ENCODE data around the gene TMEM168.

The TMEM168 gene

DNA sequence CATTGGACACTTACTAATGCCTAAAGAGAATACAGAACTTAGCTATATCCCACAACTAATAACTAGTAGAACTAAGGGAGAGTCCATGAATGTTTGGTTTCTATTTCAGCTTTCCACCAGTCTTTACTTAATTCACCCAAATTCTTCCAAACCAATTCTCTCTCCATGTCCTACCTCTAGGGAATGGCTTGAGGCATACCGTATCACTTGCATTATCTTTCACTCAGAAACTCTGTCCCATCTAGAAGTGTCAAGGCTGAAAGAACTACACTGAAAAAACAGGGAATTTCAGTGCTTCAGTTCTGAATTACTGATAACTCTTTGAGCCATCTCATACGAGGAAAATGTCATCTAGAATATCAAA lies 758 bp downstream of the TMEM168 start:
- ATAC-seq = peak; percentile 38
- TF ChIP-seq, protein P1, sequence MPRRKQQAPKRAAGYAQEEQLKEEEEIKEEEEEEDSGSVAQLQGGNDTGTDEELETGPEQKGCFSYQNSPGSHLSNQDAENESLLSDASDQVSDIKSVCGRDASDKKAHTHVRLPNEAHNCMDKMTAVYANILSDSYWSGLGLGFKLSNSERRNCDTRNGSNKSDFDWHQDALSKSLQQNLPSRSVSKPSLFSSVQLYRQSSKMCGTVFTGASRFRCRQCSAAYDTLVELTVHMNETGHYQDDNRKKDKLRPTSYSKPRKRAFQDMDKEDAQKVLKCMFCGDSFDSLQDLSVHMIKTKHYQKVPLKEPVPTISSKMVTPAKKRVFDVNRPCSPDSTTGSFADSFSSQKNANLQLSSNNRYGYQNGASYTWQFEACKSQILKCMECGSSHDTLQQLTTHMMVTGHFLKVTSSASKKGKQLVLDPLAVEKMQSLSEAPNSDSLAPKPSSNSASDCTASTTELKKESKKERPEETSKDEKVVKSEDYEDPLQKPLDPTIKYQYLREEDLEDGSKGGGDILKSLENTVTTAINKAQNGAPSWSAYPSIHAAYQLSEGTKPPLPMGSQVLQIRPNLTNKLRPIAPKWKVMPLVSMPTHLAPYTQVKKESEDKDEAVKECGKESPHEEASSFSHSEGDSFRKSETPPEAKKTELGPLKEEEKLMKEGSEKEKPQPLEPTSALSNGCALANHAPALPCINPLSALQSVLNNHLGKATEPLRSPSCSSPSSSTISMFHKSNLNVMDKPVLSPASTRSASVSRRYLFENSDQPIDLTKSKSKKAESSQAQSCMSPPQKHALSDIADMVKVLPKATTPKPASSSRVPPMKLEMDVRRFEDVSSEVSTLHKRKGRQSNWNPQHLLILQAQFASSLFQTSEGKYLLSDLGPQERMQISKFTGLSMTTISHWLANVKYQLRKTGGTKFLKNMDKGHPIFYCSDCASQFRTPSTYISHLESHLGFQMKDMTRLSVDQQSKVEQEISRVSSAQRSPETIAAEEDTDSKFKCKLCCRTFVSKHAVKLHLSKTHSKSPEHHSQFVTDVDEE (CRISPR knock-in tag; IDR thresholded peaks at IDR 0.05) = no peak
- TF ChIP-seq, protein P2, sequence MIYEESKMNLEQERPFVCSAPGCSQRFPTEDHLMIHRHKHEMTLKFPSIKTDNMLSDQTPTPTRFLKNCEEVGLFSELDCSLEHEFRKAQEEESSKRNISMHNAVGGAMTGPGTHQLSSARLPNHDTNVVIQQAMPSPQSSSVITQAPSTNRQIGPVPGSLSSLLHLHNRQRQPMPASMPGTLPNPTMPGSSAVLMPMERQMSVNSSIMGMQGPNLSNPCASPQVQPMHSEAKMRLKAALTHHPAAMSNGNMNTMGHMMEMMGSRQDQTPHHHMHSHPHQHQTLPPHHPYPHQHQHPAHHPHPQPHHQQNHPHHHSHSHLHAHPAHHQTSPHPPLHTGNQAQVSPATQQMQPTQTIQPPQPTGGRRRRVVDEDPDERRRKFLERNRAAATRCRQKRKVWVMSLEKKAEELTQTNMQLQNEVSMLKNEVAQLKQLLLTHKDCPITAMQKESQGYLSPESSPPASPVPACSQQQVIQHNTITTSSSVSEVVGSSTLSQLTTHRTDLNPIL (CRISPR knock-in tag; IDR thresholded peaks at IDR 0.05; ENCODE audit: low read depth) = peak; percentile 7; the same call in 1 of the 2 replicates
- TF ChIP-seq PPARA (CRISPR knock-in tag; IDR thresholded peaks at IDR 0.05; ENCODE audit: borderline replicate concordance) = no peak
- no peak for TF ChIP-seq OSR1 (CRISPR knock-in tag; IDR thresholded peaks at IDR 0.05)
- TF ChIP-seq TOX (CRISPR knock-in tag; IDR thresholded peaks at IDR 0.05; ENCODE audit: borderline replicate concordance) = no peak
- no peak for TF ChIP-seq ZFP3 (CRISPR knock-in tag; IDR thresholded peaks at IDR 0.05)

DNA sequence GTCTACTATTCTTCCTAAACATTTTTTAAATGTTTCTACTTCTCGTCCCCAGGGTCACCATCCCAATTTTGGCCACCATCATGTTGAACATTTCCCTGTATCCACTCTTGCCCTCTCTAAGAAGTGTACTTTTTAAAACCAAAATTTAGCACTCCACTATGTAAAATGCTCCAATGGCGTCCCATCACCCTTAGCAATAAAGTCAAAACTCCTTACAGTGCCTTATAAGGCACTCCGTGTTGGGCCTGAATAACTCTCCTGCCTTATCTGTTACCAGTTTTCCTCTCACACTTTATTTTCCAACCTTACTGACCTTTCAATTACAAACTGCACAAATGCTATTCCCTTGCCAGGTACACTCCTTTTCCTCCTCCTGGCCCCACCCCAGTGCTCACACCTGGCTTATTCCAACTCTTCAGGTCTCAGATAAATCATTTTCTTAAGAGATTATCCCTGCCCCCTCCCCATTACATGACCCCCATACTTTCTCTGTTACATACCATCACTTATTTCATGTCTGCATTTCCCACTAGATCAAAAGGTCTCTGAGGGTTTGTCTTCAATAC lies 1.3 kb downstream of the TMEM168 start:
- TF ChIP-seq TCF4 (CRISPR knock-in tag; IDR thresholded peaks at IDR 0.05; ENCODE audit: borderline replicate concordance) (no peak), CSDC2 (CRISPR knock-in tag; IDR thresholded peaks at IDR 0.05) (no peak), ISL1 (CRISPR knock-in tag; IDR thresholded peaks at IDR 0.05) (no peak), ESRRG (CRISPR knock-in tag; IDR thresholded peaks at IDR 0.05) (no peak), GLIS3 (CRISPR knock-in tag; IDR thresholded peaks at IDR 0.05) (no peak)
- no peak for ATAC-seq

DNA sequence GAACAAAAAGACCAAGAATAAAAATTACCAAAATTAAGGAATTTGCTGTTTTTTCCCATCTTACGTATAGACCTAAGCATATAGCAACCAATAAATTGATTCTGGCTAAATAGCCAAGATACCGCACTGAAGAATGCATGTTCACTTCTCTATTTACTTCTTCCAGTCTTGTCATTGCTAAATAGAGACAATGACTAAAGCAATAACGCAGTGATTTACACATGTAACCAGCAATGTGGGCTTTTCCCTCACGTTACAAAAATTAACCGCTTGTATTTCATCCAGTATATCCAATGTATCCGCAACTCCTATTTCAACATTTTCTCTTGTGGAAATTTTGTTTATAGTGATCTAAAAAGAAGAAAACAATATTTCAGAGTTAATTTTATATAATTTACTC lies 5.6 kb downstream of the TMEM168 start:
- TF ChIP-seq ZC3H10 (CRISPR knock-in tag; IDR thresholded peaks at IDR 0.05) = no peak
- TF ChIP-seq GLIS3 (CRISPR knock-in tag; IDR thresholded peaks at IDR 0.05) = no peak
- no peak for TF ChIP-seq ZNF70 (CRISPR knock-in tag; IDR thresholded peaks at IDR 0.05)
- TF ChIP-seq, protein P3, sequence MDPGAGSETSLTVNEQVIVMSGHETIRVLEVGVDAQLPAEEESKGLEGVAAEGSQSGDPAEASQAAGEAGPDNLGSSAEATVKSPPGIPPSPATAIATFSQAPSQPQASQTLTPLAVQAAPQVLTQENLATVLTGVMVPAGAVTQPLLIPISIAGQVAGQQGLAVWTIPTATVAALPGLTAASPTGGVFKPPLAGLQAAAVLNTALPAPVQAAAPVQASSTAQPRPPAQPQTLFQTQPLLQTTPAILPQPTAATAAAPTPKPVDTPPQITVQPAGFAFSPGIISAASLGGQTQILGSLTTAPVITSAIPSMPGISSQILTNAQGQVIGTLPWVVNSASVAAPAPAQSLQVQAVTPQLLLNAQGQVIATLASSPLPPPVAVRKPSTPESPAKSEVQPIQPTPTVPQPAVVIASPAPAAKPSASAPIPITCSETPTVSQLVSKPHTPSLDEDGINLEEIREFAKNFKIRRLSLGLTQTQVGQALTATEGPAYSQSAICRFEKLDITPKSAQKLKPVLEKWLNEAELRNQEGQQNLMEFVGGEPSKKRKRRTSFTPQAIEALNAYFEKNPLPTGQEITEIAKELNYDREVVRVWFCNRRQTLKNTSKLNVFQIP (CRISPR knock-in tag; IDR thresholded peaks at IDR 0.05; ENCODE audit: borderline replicate concordance, low read depth) = no peak
- TF ChIP-seq ZNF565 (CRISPR knock-in tag; conservative IDR thresholded peaks at IDR 0.05; ENCODE audit: low read depth) = no peak
- no peak for TF ChIP-seq ZNF8 (CRISPR knock-in tag; IDR thresholded peaks at IDR 0.05)
- TF ChIP-seq CSDC2 (CRISPR knock-in tag; IDR thresholded peaks at IDR 0.05) = no peak
- TF ChIP-seq, protein P2 (CRISPR knock-in tag; IDR thresholded peaks at IDR 0.05; ENCODE audit: low read depth) = no peak
- no peak for TF ChIP-seq ISL1 (CRISPR knock-in tag; IDR thresholded peaks at IDR 0.05)
- no peak for TF ChIP-seq BACH2 (CRISPR knock-in tag; IDR thresholded peaks at IDR 0.05; ENCODE audit: borderline replicate concordance)
- no peak for TF ChIP-seq TOX (CRISPR knock-in tag; IDR thresholded peaks at IDR 0.05; ENCODE audit: borderline replicate concordance)
- no peak for ATAC-seq

DNA sequence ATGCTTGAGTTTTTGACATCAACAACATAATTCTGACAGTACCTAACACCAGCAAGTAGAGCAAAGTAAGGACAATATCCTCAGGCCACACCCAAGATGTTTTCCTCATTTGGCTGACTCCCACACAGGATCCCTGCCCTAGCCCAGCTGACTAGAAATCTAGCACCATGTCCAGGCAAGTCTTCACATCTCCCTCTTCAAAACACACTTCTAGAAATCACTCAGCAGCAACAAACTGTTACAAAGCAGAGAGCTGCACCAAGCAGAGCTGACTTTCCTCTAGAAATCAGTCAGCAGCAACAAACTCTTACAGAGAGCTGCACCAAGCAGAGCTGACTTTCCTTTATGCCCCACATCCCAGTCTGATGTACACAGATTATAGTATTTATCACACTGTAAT lies 7.7 kb downstream of the TMEM168 start:
- ATAC-seq = no peak
- TF ChIP-seq CSDC2 (CRISPR knock-in tag; IDR thresholded peaks at IDR 0.05) (no peak), ZC3H10 (CRISPR knock-in tag; IDR thresholded peaks at IDR 0.05) (no peak), TCF4 (CRISPR knock-in tag; IDR thresholded peaks at IDR 0.05; ENCODE audit: borderline replicate concordance) (no peak), ZFP30 (CRISPR knock-in tag; IDR thresholded peaks at IDR 0.05) (no peak), ARNTL (CRISPR knock-in tag; IDR thresholded peaks at IDR 0.05; ENCODE audit: borderline replicate concordance, low read depth) (no peak), PPARA (CRISPR knock-in tag; IDR thresholded peaks at IDR 0.05; ENCODE audit: borderline replicate concordance) (no peak), RARB (CRISPR knock-in tag; IDR thresholded peaks at IDR 0.05) (no peak), BACH2 (CRISPR knock-in tag; IDR thresholded peaks at IDR 0.05; ENCODE audit: borderline replicate concordance) (no peak), ZFP3 (CRISPR knock-in tag; IDR thresholded peaks at IDR 0.05) (no peak), ZNF70 (CRISPR knock-in tag; IDR thresholded peaks at IDR 0.05) (no peak), ZNF8 (CRISPR knock-in tag; IDR thresholded peaks at IDR 0.05) (no peak), ISL1 (CRISPR knock-in tag; IDR thresholded peaks at IDR 0.05) (no peak)
- TF ChIP-seq, protein P1 (CRISPR knock-in tag; IDR thresholded peaks at IDR 0.05) = no peak
- TF ChIP-seq, protein P3 (CRISPR knock-in tag; IDR thresholded peaks at IDR 0.05; ENCODE audit: borderline replicate concordance, low read depth) = no peak
- TF ChIP-seq, protein P4, sequence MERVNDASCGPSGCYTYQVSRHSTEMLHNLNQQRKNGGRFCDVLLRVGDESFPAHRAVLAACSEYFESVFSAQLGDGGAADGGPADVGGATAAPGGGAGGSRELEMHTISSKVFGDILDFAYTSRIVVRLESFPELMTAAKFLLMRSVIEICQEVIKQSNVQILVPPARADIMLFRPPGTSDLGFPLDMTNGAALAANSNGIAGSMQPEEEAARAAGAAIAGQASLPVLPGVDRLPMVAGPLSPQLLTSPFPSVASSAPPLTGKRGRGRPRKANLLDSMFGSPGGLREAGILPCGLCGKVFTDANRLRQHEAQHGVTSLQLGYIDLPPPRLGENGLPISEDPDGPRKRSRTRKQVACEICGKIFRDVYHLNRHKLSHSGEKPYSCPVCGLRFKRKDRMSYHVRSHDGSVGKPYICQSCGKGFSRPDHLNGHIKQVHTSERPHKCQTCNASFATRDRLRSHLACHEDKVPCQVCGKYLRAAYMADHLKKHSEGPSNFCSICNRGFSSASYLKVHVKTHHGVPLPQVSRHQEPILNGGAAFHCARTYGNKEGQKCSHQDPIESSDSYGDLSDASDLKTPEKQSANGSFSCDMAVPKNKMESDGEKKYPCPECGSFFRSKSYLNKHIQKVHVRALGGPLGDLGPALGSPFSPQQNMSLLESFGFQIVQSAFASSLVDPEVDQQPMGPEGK (CRISPR knock-in tag; IDR thresholded peaks at IDR 0.05; ENCODE audit: borderline replicate concordance) = no peak
